KMS-11 (cell line): Measurements from ENCODE around the gene ESPN.

Experiments
- H2AFZ ChIP-seq: fragments of 200-600 bp; sonication (generic); 2 replicates; pipeline ENCODE4 v1.6.1; 2016; ENCODE audit warnings: antibody characterized with exemption, mixed run types, low read depth
- H3K27ac ChIP-seq: fragments of 200-600 bp; sonication (generic); 2 replicates; pipeline ENCODE4 v1.6.1; 2016; ENCODE audit warnings: mild to moderate bottlenecking, mixed run types
- H3K27me3 ChIP-seq: fragments of 200-600 bp; sonication (generic); 2 replicates; pipeline ENCODE4 v1.6.1; 2017; ENCODE audit warnings: mild to moderate bottlenecking, low read depth, mixed run types, moderate library complexity; ENCODE audit not compliant: insufficient read depth
- H3K36me3 ChIP-seq: fragments of 200-600 bp; sonication (generic); 2 replicates; pipeline ENCODE4 v1.6.1; 2017; ENCODE audit warnings: mild to moderate bottlenecking, mixed run types; ENCODE audit not compliant: insufficient read depth
- H3K4me1 ChIP-seq: fragments of 200-600 bp; sonication (generic); 2 replicates; pipeline ENCODE4 v1.6.1; 2016; ENCODE audit warnings: mild to moderate bottlenecking, low read depth, mixed run types; ENCODE audit not compliant: poor library complexity, severe bottlenecking
- H3K4me2 ChIP-seq: fragments of 200-600 bp; sonication (generic); 2 replicates; pipeline ENCODE4 v1.7.0; 2016; ENCODE audit warnings: mild to moderate bottlenecking, mixed run types
- H3K4me3 ChIP-seq: fragments of 200-600 bp; sonication (generic); IDR thresholded peaks from 2 replicates; pipeline ENCODE4 v1.6.1; 2017; ENCODE audit warnings: low read depth, low read length, mixed read lengths; ENCODE audit not compliant: insufficient read depth
- H3K79me2 ChIP-seq: fragments of 200-600 bp; sonication (generic); 2 replicates; pipeline ENCODE4 v1.6.1; 2016; ENCODE audit warnings: low read depth, mixed run types; ENCODE audit not compliant: insufficient read depth
- H3K9ac ChIP-seq: fragments of 200-600 bp; sonication (generic); 2 replicates; pipeline ENCODE4 v1.6.1; 2016; ENCODE audit warnings: mild to moderate bottlenecking, mixed run types
- H4K20me1 ChIP-seq: fragments of 200-600 bp; sonication (generic); 2 replicates; pipeline ENCODE4 v1.6.1; 2016; ENCODE audit warnings: mild to moderate bottlenecking, mixed run types; ENCODE audit not compliant: insufficient read depth
- CTCF ChIP-seq: fragments of 200-600 bp; sonication (generic); conservative IDR thresholded peaks from 2 replicates; pipeline ENCODE4 v1.6.1; 2017; ENCODE audit warnings: low read depth, mild to moderate bottlenecking, antibody characterized with exemption, low read length, moderate library complexity, mixed read lengths

The ESPN gene

GRCh38 chr1:6488602-6489382 lies 64.2 kb downstream of the ESPN start:
- Histone ChIP-seq H3K27me3 (peaks cover 23% of the 10 kb centered on the region), H4K20me1 (no peaks in the 10 kb centered on the region), H3K4me2 (no peak overlapping the region), H3K27ac (no peak overlapping the region), H3K4me1 (peaks cover 10% of the 10 kb centered on the region), H3K79me2 (no peaks in the 10 kb centered on the region), H3K4me3 (no peak overlapping the region), H3K9ac (no peak overlapping the region), H3K36me3 (no peaks in the 10 kb centered on the region), H2AFZ (no peak overlapping the region)
- TF ChIP-seq CTCF, result no peak

DNA sequence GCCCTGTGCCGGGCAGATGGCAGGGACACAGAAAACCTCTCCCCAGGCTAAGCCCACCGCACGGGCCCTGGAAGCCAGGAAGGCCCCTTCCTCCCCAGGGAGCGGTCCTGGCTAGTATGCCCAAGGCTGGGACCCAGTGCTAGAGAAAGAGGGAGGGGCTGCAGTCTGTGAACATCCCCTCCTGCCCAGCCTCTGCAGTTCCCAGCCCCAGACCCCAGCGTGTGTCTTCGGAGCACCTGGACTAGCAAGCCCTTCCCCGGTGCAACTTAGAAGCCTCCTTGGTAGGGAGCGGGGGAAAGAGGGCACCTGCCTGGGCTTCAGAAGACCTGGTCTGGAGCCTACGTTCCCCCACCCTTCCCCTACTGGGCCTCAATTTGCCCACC lies 64.8 kb downstream of the ESPN start:
- no peak overlapping the region for H3K4me3 ChIP-seq
- H3K27ac ChIP-seq, result no peak overlapping the region
- TF ChIP-seq CTCF, result no peak

DNA sequence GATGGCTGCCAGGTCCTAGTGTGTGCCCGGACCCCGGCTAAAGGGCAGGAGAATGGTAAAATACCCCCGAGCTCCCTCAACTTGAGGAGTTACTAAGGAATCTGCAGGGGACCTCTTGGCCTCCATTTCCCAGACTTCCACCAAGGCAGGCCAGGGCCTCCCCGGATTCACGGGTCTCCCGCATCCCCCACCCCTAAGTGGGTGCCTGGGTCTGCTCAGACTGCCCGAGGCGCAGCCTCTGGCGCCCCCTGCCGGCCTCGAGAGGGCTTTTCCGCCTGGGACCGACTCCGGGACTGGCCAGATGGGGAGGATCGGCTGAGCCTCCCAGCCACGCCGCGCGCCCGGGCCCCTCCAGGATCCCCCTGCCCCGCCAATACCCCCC lies 65.2 kb downstream of the ESPN start:
- H3K27ac ChIP-seq, result no peak overlapping the region

More for the DNA sequence above, 64.8 kb downstream of the ESPN start:
- Histone ChIP-seq H4K20me1 (no peaks in the 10 kb centered on the region), H3K4me1 (peaks cover 10% of the 10 kb centered on the region), H3K9ac (no peak overlapping the region), H3K27me3 (peaks cover 18% of the 10 kb centered on the region), H3K36me3 (no peaks in the 10 kb centered on the region), H3K79me2 (no peaks in the 10 kb centered on the region), H3K4me2 (0 out of 2 replicates have a peak overlapping the region, but pooled peaks have one; percentile 95), H2AFZ (peak overlapping the region; percentile 97; the same call in 1 of the 2 replicates)

More for the DNA sequence above, 65.2 kb downstream of the ESPN start:
- Histone ChIP-seq H3K9ac (peak overlapping the region; percentile 63; the same call in 1 of the 2 replicates), H3K4me3 (peak overlapping the region; percentile 76), H3K27me3 (peaks cover 13% of the 10 kb centered on the region), H4K20me1 (no peaks in the 10 kb centered on the region), H3K79me2 (no peaks in the 10 kb centered on the region), H3K4me1 (peaks cover 10% of the 10 kb centered on the region), H3K36me3 (no peaks in the 10 kb centered on the region), H2AFZ (peak overlapping the region; percentile 97), H3K4me2 (peak overlapping the region; percentile 95)
- peak; percentile 92 for TF ChIP-seq CTCF
